Stimulated activated naive B cell treated with anti-CD40 and anti-IgM and Interleukin-4, amounts not matched to agents 10 μg/mL and 1 μg/mL and 100 μg/mL, for 72 hours (primary cell): Measurements from ENCODE around the gene RNF39.
"Not testable (repeated sequence)": the region's sequence is repeated elsewhere in the genome, so short reads cannot be mapped to it uniquely, and the experiment has no call there.

Source experiments
- ATAC-seq, 2 donors: fragments of 150-1000 bp; cut with Tn5 transposase; replicated peaks; 2 replicates each; pipeline ENCODE4 v1.10.0; 2021; ENCODE audit warnings: moderate library complexity in 1 of 2
- DNase-seq: peaks from one replicate; pipeline ENCODE4 v3.0.0; 2021
- H3K27ac Mint-ChIP-seq: one replicate; pipeline ENCODE4 v1.8.0; 2022; ENCODE audit warnings: mild to moderate bottlenecking, mixed read lengths
- H3K27me3 Mint-ChIP-seq, 2 donors: one replicate each; pipeline ENCODE4 v1.8.0; 2022; ENCODE audit warnings: mixed read lengths in 2 of 2
- H3K36me3 Mint-ChIP-seq, 2 donors: one replicate each; pipeline ENCODE4 v1.8.0; 2022; ENCODE audit warnings: mixed read lengths in 2 of 2, mild to moderate bottlenecking in 1 of 2
- H3K4me1 Mint-ChIP-seq, 2 donors: one replicate each; pipeline ENCODE4 v1.8.0; 2022; ENCODE audit warnings: mixed read lengths in 2 of 2, mild to moderate bottlenecking in 1 of 2
- H3K4me3 Mint-ChIP-seq, 2 donors: one replicate each; pipeline ENCODE4 v1.8.0; 2022; ENCODE audit warnings: mild to moderate bottlenecking in 2 of 2, mixed read lengths in 2 of 2, moderate library complexity in 1 of 2
- H3K9me3 Mint-ChIP-seq, 2 donors: one replicate each; pipeline ENCODE4 v1.8.0; 2022; ENCODE audit warnings: mixed read lengths in 2 of 2, mild to moderate bottlenecking in 1 of 2

The RNF39 gene

DNA sequence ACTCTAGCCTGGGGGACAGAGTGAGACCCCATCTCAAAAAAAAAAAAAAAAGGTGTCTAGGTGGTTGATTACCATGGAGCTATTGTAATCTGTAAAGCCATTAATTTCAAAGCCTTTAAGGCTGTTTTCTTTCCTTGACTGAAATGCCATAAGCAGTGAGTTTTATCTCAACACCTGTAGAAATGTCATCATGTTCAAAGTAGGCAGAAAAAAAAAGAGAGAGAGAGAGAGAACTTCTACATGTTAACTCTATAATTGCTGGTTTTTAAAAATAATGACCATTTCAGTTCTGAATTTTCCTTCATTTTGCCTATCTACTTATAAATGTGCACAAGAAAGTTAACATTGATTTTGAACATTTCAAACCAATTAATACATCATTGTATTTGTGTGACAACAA, 44.2 kb downstream of the RNF39 start:
- Mint-ChIP-seq H3K27ac (no peak overlapping the region), H3K4me3 (no peak overlapping the region), H3K9me3 (no peaks in the 10 kb centered on the region), H3K4me1 (peaks cover 1 to 3% of the 10 kb centered on the region in 2 donors), H3K36me3 (peaks cover 19 to 50% of the 10 kb centered on the region in 2 donors), H3K27me3 (no peaks in the 10 kb centered on the region)
- ATAC-seq (no peak), DNase-seq (no peak)

GRCh38 chr6:30029588-30029987, 46.0 kb downstream of the RNF39 start:
- peaks cover 2 to 12% of the 10 kb centered on the region in 2 donors for H3K4me1 Mint-ChIP-seq
- DNase-seq (no peak), ATAC-seq (no peak)
- H3K9me3 Mint-ChIP-seq, result no peaks in the 10 kb centered on the region
- H3K4me3 Mint-ChIP-seq, result no peak overlapping the region
- H3K27ac Mint-ChIP-seq, result no peak overlapping the region
- peaks cover 10 to 38% of the 10 kb centered on the region in 2 donors for H3K36me3 Mint-ChIP-seq
- H3K27me3 Mint-ChIP-seq, result no peaks in the 10 kb centered on the region

- ATAC-seq, result no peak
- no peaks in the 10 kb centered on the region for H3K27me3 Mint-ChIP-seq
- peaks cover 8 to 31% of the 10 kb centered on the region in 2 donors for H3K36me3 Mint-ChIP-seq
- no peak overlapping the region for H3K27ac Mint-ChIP-seq
- no peak for DNase-seq
- H3K4me1 Mint-ChIP-seq, result peaks cover 10 to 21% of the 10 kb centered on the region in 2 donors
- H3K9me3 Mint-ChIP-seq, result no peaks in the 10 kb centered on the region
- H3K4me3 Mint-ChIP-seq, result no peak overlapping the region
Observed at GRCh38 chr6:30025186-30025585, 50.4 kb downstream of the RNF39 start.

GRCh38 chr6:30022712-30023111, 52.9 kb downstream of the RNF39 start:
- H3K27me3 Mint-ChIP-seq, ATAC-seq, H3K4me3 Mint-ChIP-seq, H3K27ac Mint-ChIP-seq, DNase-seq, H3K9me3 Mint-ChIP-seq: not testable (repeated sequence)
- H3K36me3 Mint-ChIP-seq, result peaks cover 14 to 37% of the 10 kb centered on the region in 2 donors
- peaks cover 11 to 26% of the 10 kb centered on the region in 2 donors for H3K4me1 Mint-ChIP-seq

DNA sequence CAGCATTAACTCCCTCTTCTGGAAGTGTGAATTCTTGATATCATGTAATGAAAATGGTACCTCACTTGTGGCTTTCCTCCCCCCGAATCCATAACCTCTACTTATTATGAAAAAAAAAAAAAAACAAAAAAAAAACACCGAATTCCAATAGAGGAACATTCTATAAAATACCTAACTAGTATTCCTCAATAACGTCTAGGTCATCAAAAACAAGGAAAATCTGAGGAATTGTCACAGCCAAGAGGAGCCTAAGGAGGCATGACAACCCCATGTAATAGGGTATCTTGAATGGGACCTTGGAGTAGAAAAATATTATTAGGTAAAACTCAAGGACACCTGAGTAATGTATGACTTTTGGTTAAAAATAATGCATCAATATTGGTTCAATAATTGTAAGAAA, 53.4 kb downstream of the RNF39 start:
- no peaks in the 10 kb centered on the region for H3K27me3 Mint-ChIP-seq
- no peak for ATAC-seq
- H3K4me1 Mint-ChIP-seq, result peaks cover 11 to 26% of the 10 kb centered on the region in 2 donors
- no peak overlapping the region for H3K4me3 Mint-ChIP-seq
- no peak for DNase-seq
- no peak overlapping the region for H3K27ac Mint-ChIP-seq
- no peaks in the 10 kb centered on the region for H3K9me3 Mint-ChIP-seq
- H3K36me3 Mint-ChIP-seq, result peaks cover 14 to 37% of the 10 kb centered on the region in 2 donors

DNA sequence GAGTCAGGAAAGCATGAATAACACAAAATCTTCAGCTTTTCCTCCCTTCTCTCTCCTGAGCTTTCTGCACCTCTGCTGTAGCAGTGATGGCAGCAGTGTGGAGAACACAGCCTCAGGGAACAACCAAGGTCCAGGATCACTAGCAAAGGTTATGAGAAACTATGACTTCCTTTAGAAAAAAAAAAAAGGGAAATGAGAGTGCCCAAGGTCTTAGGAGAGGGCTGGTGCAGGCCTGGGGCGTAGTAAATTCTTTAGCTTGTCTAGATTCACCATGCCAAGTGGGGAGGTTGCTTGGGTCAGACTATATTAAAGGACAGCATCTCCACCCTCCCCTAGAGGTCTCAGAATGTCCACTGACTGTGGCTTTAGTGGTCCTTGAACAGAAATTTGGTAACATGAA, 54.9 kb downstream of the RNF39 start:
- H3K4me1 Mint-ChIP-seq, result peaks cover 9 to 16% of the 10 kb centered on the region in 2 donors
- H3K27ac Mint-ChIP-seq, result no peak overlapping the region
- no peak overlapping the region for H3K4me3 Mint-ChIP-seq
- peaks cover 10 to 28% of the 10 kb centered on the region in 2 donors for H3K36me3 Mint-ChIP-seq
- no peak for DNase-seq
- H3K9me3 Mint-ChIP-seq, result no peaks in the 10 kb centered on the region
- H3K27me3 Mint-ChIP-seq, result no peaks in the 10 kb centered on the region
- peak; percentile 53 to 61 for ATAC-seq
